SK-N-SH (cell line): ENCODE data around the gene HDAC4. TPM values are rescaled to one million over a fixed set of nuclear protein-coding genes. Genes with fewer than 3 reads are reported as not detected.

Experiments
- CTCF ChIA-PET: fragments of 300-600, 350-600 bp; formaldehyde crosslinking; extraction: SDS; loops from one replicate; lab custom pipeline; 2021; lab: Yijun Ruan, JAX
- POLR2A ChIA-PET: fragments of 350-600 bp; sonication (Branson Sonifier 250); formaldehyde crosslinking; extraction: SDS; loops from one replicate; lab custom pipeline; 2020; ENCODE audit warnings: antibody characterized with exemption, inconsistent platforms; lab: Yijun Ruan, JAX
- DNase-seq: peaks from one replicate; pipeline ENCODE4 v3.0.0; 2012
- H2AFZ ChIP-seq: fragments of 200-600 bp; sonication (generic); 2 replicates; pipeline ENCODE4 v1.8.1; 2016; ENCODE audit warnings: antibody characterized with exemption, mild to moderate bottlenecking, low read depth
- H3F3A ChIP-seq: fragments of 200-600 bp; sonication (generic); replicated peaks from 2 replicates; pipeline ENCODE3; 2016; ENCODE audit warnings: antibody characterized with exemption, mild to moderate bottlenecking; ENCODE audit not compliant: insufficient read depth
- H3K27ac ChIP-seq, 2 experiments: fragments of 200-500 bp in 1 of 2; fragments of 200-600 bp in 1 of 2; sonication (Bioruptor generic) in 1 of 2; sonication (generic), shearing (Covaris generic) in 1 of 2; 2 replicates each; pipeline versions ENCODE4 v1.5.1 to v1.6.1; 2014 to 2016; ENCODE audit warnings: low read depth in 2 of 2, inconsistent platforms in 1 of 2, low read length in 1 of 2, mild to moderate bottlenecking in 1 of 2, mixed read lengths in 1 of 2
- H3K27me3 ChIP-seq: fragments of 200-600 bp; sonication (generic), shearing (Covaris generic); 2 replicates; pipeline ENCODE4 v1.6.1; 2016; ENCODE audit warnings: mixed run types; ENCODE audit not compliant: insufficient read depth
- H3K36me3 ChIP-seq, 2 experiments: fragments of 200-500 bp in 1 of 2; fragments of 200-600 bp in 1 of 2; sonication (Bioruptor generic) in 1 of 2; sonication (generic) in 1 of 2; replicated peaks in 1 of 2; 2 replicates each; pipeline versions ENCODE3 to v1.5.1; 2014 to 2016; ENCODE audit warnings: low read length in 1 of 2, mild to moderate bottlenecking in 1 of 2; ENCODE audit not compliant: insufficient read depth in 2 of 2, control insufficient read depth in 1 of 2
- H3K4me1 ChIP-seq, 2 experiments: fragments of 200-500 bp in 1 of 2; fragments of 200-600 bp in 1 of 2; sonication (Bioruptor generic) in 1 of 2; sonication (generic), shearing (Covaris generic) in 1 of 2; 2 replicates each; pipeline versions ENCODE4 v1.5.1 to v1.6.1; 2014 to 2016; ENCODE audit warnings: low read depth in 1 of 2, low read length in 1 of 2, mixed run types in 1 of 2; ENCODE audit not compliant: insufficient read depth in 2 of 2, control insufficient read depth in 1 of 2
- H3K4me2 ChIP-seq: fragments of 200-600 bp; sonication (generic), shearing (Covaris generic); 2 replicates; pipeline ENCODE4 v1.6.1; 2017; ENCODE audit warnings: mixed run types
- H3K4me3 ChIP-seq, 2 experiments: fragments of 200-500 bp in 1 of 2; fragments of 200-600 bp in 1 of 2; sonication (Bioruptor generic) in 1 of 2; sonication (generic), shearing (Covaris generic) in 1 of 2; 2 replicates each; pipeline versions ENCODE4 v1.5.1 to v1.8.1; 2014 to 2016; ENCODE audit warnings: low read depth in 2 of 2, inconsistent platforms in 1 of 2, low read length in 1 of 2, mild to moderate bottlenecking in 1 of 2, mixed read lengths in 1 of 2, moderate library complexity in 1 of 2
- H3K79me2 ChIP-seq: fragments of 200-600 bp; sonication (generic); 2 replicates; pipeline ENCODE4 v1.8.1; 2017; ENCODE audit warnings: mild to moderate bottlenecking; ENCODE audit not compliant: insufficient read depth
- H3K9ac ChIP-seq: fragments of 200-600 bp; sonication (generic); 2 replicates; pipeline ENCODE4 v1.6.1; 2017; ENCODE audit warnings: mixed run types
- H3K9me2 ChIP-seq: fragments of 200-600 bp; sonication (generic); 2 replicates; pipeline ENCODE4 v1.6.1; 2017; ENCODE audit warnings: mixed run types
- H3K9me3 ChIP-seq: fragments of 200-600 bp; sonication (generic); 2 replicates; pipeline ENCODE4 v1.6.1; 2017; ENCODE audit warnings: mixed run types, mild to moderate bottlenecking, moderate library complexity
- H4K20me1 ChIP-seq: fragments of 200-600 bp; sonication (generic); 2 replicates; pipeline ENCODE4 v1.6.1; 2017; ENCODE audit warnings: mild to moderate bottlenecking, mixed run types; ENCODE audit not compliant: insufficient read depth
- CTCF ChIP-seq: fragments of 200-600 bp; sonication (generic); IDR thresholded peaks from 2 replicates; pipeline ENCODE4 v1.6.1; 2017; ENCODE audit warnings: antibody characterized with exemption, mild to moderate bottlenecking, moderate library complexity
- EP300 ChIP-seq, 2 experiments: IDR thresholded peaks; 2 replicates each; pipeline versions ENCODE4 v1.4.0 to v1.6.1; 2012; ENCODE audit warnings: borderline replicate concordance in 1 of 2, low read depth in 1 of 2, low read length in 1 of 2
- NFIC ChIP-seq: IDR thresholded peaks from 2 replicates; pipeline ENCODE4 v1.4.0; 2012; ENCODE audit warnings: borderline replicate concordance
- RAD21 ChIP-seq: IDR thresholded peaks from 2 replicates; pipeline ENCODE4 v1.6.1; 2012; ENCODE audit warnings: mild to moderate bottlenecking, low read length
- REST ChIP-seq: IDR thresholded peaks from 2 replicates; pipeline ENCODE4 v1.6.1; 2012; ENCODE audit warnings: mild to moderate bottlenecking, low read depth, low read length, moderate library complexity
- SIN3A ChIP-seq: IDR thresholded peaks from 2 replicates; pipeline ENCODE4 v1.6.1; 2012; ENCODE audit warnings: low read depth, mild to moderate bottlenecking, low read length, moderate library complexity, borderline replicate concordance
- USF1 ChIP-seq: IDR thresholded peaks from 2 replicates; pipeline ENCODE4 v1.4.0; 2012; ENCODE audit warnings: low read depth, borderline replicate concordance
- USF2 ChIP-seq: fragments of 150-350 bp; IDR thresholded peaks from 2 replicates; pipeline ENCODE4 v1.6.1; 2017; ENCODE audit warnings: antibody characterized with exemption, low read length, low read depth, borderline replicate concordance
- WGBS: methylation state at CpG from one replicate; pipeline ENCODE4 v1.1.6; 2017; ENCODE audit warnings: low lambda C conversion rate; 5-methylcytosine and 5-hydroxymethylcytosine counted together
- polyA plus RNA-seq, 3 experiments: library from polyadenylated mRNA; depleted of rRNA; stranded (reverse); fragments of >200 nt; gene quantifications; 2 replicates each; pipeline ENCODE4 v1.2.3, GENCODE V29; 2012
- TF ChIP-seq, protein P1 (sequence below): IDR thresholded peaks from 2 replicates; pipeline ENCODE4 v1.4.0; 2012; ENCODE audit warnings: low read depth, borderline replicate concordance

Gene HDAC4
- polyA plus RNA-seq, 1 of the 3 experiments (the other 2 are of a cell fraction), result 5.5 TPM

DNA sequence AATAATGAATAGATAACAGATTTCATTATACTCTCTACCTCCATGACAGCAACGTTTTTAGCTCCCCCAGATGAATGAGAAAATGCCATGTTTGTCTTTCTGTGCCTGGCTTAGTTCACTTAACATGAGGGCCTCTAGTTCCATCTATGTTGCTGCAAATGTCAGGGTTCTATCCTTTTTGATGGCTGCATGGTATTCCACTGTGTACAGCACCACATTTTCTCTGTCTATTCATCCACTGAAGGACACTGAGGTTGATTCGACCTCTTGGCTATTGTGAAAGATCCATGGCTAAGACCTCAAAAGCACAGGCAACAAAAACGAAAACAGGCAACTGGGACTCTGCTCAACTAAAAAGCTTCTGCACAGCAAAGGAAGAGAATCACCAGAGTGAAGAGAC, 264.6 kb downstream of the HDAC4 start:
- H3K4me2 ChIP-seq, result no peak overlapping the region
- no peaks in the 10 kb centered on the region for H3K79me2 ChIP-seq
- DNase-seq, result no peak
- H3K27me3 ChIP-seq, result no peaks in the 10 kb centered on the region
- ChIA-PET CTCF (interaction anchor here (0.6 to 1.9 kb wide), 3 partner anchors 8 to 885 kb away, joined by 3 to 11 read pairs (median 4); no protein-coding TSS in a partner anchor), POLR2A (no interaction called here)
- no peak overlapping the region for H3K27ac ChIP-seq
- no peaks in the 10 kb centered on the region for H4K20me1 ChIP-seq
- H2AFZ ChIP-seq, result no peak overlapping the region
- peaks cover 0 to 41% of the 10 kb centered on the region in 2 experiments for H3K36me3 ChIP-seq
- H3K4me1 ChIP-seq, result no peaks in the 10 kb centered on the region
- no peak overlapping the region for H3K4me3 ChIP-seq
- 89% methylated on average over 3 of the region's 3 CpGs for WGBS
- H3K9ac ChIP-seq, result no peak overlapping the region
- no peaks in the 10 kb centered on the region for H3K9me2 ChIP-seq
- no peaks in the 10 kb centered on the region for H3K9me3 ChIP-seq
- no peaks in the 10 kb centered on the region for H3F3A ChIP-seq
- TF ChIP-seq CTCF (no peak), RAD21 (no peak)

- H3K27ac ChIP-seq, result no peak overlapping the region
- WGBS, result 91% methylated on average over 10 of the region's 10 CpGs
- no peaks in the 10 kb centered on the region for H3K9me2 ChIP-seq
- H3K4me2 ChIP-seq, result no peak overlapping the region
- no peak overlapping the region for H2AFZ ChIP-seq
- H3K27me3 ChIP-seq, result no peaks in the 10 kb centered on the region
- TF ChIP-seq SIN3A, result no peak
- no peak for TF ChIP-seq EP300 (IDR thresholded peaks at IDR 0.05; ENCODE audit: borderline replicate concordance in 1 of 2, low read depth in 1 of 2, low read length in 1 of 2)
- no peak for TF ChIP-seq USF1
- TF ChIP-seq USF2, result no peak
- TF ChIP-seq REST, result no peak
- TF ChIP-seq, protein P1, sequence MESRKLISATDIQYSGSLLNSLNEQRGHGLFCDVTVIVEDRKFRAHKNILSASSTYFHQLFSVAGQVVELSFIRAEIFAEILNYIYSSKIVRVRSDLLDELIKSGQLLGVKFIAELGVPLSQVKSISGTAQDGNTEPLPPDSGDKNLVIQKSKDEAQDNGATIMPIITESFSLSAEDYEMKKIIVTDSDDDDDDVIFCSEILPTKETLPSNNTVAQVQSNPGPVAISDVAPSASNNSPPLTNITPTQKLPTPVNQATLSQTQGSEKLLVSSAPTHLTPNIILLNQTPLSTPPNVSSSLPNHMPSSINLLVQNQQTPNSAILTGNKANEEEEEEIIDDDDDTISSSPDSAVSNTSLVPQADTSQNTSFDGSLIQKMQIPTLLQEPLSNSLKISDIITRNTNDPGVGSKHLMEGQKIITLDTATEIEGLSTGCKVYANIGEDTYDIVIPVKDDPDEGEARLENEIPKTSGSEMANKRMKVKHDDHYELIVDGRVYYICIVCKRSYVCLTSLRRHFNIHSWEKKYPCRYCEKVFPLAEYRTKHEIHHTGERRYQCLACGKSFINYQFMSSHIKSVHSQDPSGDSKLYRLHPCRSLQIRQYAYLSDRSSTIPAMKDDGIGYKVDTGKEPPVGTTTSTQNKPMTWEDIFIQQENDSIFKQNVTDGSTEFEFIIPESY, result no peak
- no peak for TF ChIP-seq NFIC
- H3K4me1 ChIP-seq, result no peaks in the 10 kb centered on the region
- H3K9ac ChIP-seq, result no peak overlapping the region
- H3K79me2 ChIP-seq, result no peaks in the 10 kb centered on the region
- ChIA-PET POLR2A (no interaction called here), CTCF (interaction anchor here (0.6 to 1.9 kb wide), 3 partner anchors 8 to 886 kb away, joined by 3 to 11 read pairs (median 4); no protein-coding TSS in a partner anchor)
- no peak overlapping the region for H3K4me3 ChIP-seq
- DNase-seq, result no peak
- H3K9me3 ChIP-seq, result no peaks in the 10 kb centered on the region
- no peaks in the 10 kb centered on the region for H4K20me1 ChIP-seq
- peaks cover 0 to 43% of the 10 kb centered on the region in 2 experiments for H3K36me3 ChIP-seq
- no peaks in the 10 kb centered on the region for H3F3A ChIP-seq
Observed at GRCh38 chr2:239135531-239135930, 265.3 kb downstream of the HDAC4 start.
